ENCODE results near the gene SLC16A10. TPM values are rescaled to one million over a fixed set of nuclear protein-coding genes. Genes with fewer than 3 reads are reported as not detected.
"Not testable (repeated sequence)": the region's sequence is repeated elsewhere in the genome, so short reads cannot be mapped to it uniquely, and the experiment has no call there.

Gene SLC16A10
- polyA plus RNA-seq, 1 donor: 22.4 TPM

GRCh38 chr6:111184827-111185532 lies 97.7 kb downstream of the SLC16A10 start:
- Histone ChIP-seq H3K27me3 (ENCODE audit: control insufficient read depth, insufficient read depth, low read length) (no peaks in the 10 kb centered on the region), H3K36me3 (ENCODE audit: control insufficient read depth, insufficient read depth, low read length) (no peaks in the 10 kb centered on the region), H3K4me3 (ENCODE audit: low read length) (no peak overlapping the region), H3K4me1 (ENCODE audit: control insufficient read depth, insufficient read depth, low read length) (peaks cover under 1% of the 10 kb centered on the region), H3K27ac (ENCODE audit: low read length) (no peak overlapping the region), H3K9me3 (ENCODE audit: control insufficient read depth, low read depth, low read length) (peaks cover 6% of the 10 kb centered on the region)
- WGBS (ENCODE audit: insufficient coverage, low lambda C conversion rate): no CpG with 5 or more reads among the region's 6 CpGs
- DNase-seq: no peak

- no peak for DNase-seq
- Histone ChIP-seq H3K9me3 (ENCODE audit: control insufficient read depth, low read depth, low read length) (peaks cover 6% of the 10 kb centered on the region), H3K4me1 (ENCODE audit: control insufficient read depth, insufficient read depth, low read length) (peaks cover 3% of the 10 kb centered on the region), H3K27ac (ENCODE audit: low read length) (no peak overlapping the region), H3K27me3 (ENCODE audit: control insufficient read depth, insufficient read depth, low read length) (no peaks in the 10 kb centered on the region), H3K4me3 (ENCODE audit: low read length) (no peak overlapping the region), H3K36me3 (ENCODE audit: control insufficient read depth, insufficient read depth, low read length) (no peaks in the 10 kb centered on the region)
- no CpG with 5 or more reads among the region's 2 CpGs for WGBS (ENCODE audit: insufficient coverage, low lambda C conversion rate)
These were observed 98.7 kb downstream of the SLC16A10 start for GRCh38 chr6:111185954-111186353.

- no CpG with 5 or more reads among the region's 1 CpG for WGBS (ENCODE audit: insufficient coverage, low lambda C conversion rate)
- peaks cover 6% of the 10 kb centered on the region for H3K9me3 ChIP-seq (ENCODE audit: control insufficient read depth, low read depth, low read length)
- DNase-seq: no peak
These were observed 100.6 kb downstream of the SLC16A10 start for GRCh38 chr6:111187874-111188273.

GRCh38 chr6:111189666-111190210 lies 102.4 kb downstream of the SLC16A10 start:
- DNase-seq: peak in 1 of 2 donors; percentile 77
- H3K36me3 ChIP-seq (ENCODE audit: control insufficient read depth, insufficient read depth, low read length); H3K4me3 ChIP-seq (ENCODE audit: low read length); H3K9me3 ChIP-seq (ENCODE audit: control insufficient read depth, low read depth, low read length); H3K27me3 ChIP-seq (ENCODE audit: control insufficient read depth, insufficient read depth, low read length); H3K4me1 ChIP-seq (ENCODE audit: control insufficient read depth, insufficient read depth, low read length): not testable (repeated sequence)
- H3K27ac ChIP-seq (ENCODE audit: low read length): peak overlapping the region; percentile 52
- WGBS (ENCODE audit: insufficient coverage, low lambda C conversion rate): no CpG with 5 or more reads among the region's 2 CpGs

More at GRCh38 chr6:111187874-111188273, 100.6 kb downstream of the SLC16A10 start:
- H3K4me1 ChIP-seq (ENCODE audit: control insufficient read depth, insufficient read depth, low read length): peaks cover 3% of the 10 kb centered on the region
- no peak overlapping the region for H3K4me3 ChIP-seq (ENCODE audit: low read length)
- no peak overlapping the region for H3K27ac ChIP-seq (ENCODE audit: low read length)
- no peaks in the 10 kb centered on the region for H3K27me3 ChIP-seq (ENCODE audit: control insufficient read depth, insufficient read depth, low read length)
- H3K36me3 ChIP-seq (ENCODE audit: control insufficient read depth, insufficient read depth, low read length): no peaks in the 10 kb centered on the region

- H3K27me3 ChIP-seq (ENCODE audit: control insufficient read depth, insufficient read depth, low read length): no peaks in the 10 kb centered on the region
- no CpG with 5 or more reads among the region's 3 CpGs for WGBS (ENCODE audit: insufficient coverage, low lambda C conversion rate)
- H3K36me3 ChIP-seq (ENCODE audit: control insufficient read depth, insufficient read depth, low read length): no peaks in the 10 kb centered on the region
- H3K4me1 ChIP-seq (ENCODE audit: control insufficient read depth, insufficient read depth, low read length): peaks cover 8% of the 10 kb centered on the region
- H3K27ac ChIP-seq (ENCODE audit: low read length): no peak overlapping the region
- H3K4me3 ChIP-seq (ENCODE audit: low read length): no peak overlapping the region
- peaks cover 6% of the 10 kb centered on the region for H3K9me3 ChIP-seq (ENCODE audit: control insufficient read depth, low read depth, low read length)
- no peak for DNase-seq
These were observed 103.3 kb downstream of the SLC16A10 start for GRCh38 chr6:111190637-111191036.

GRCh38 chr6:111191136-111191535 lies 103.8 kb downstream of the SLC16A10 start:
- not testable (repeated sequence) for DNase-seq; H3K27ac ChIP-seq (ENCODE audit: low read length); H3K36me3 ChIP-seq (ENCODE audit: control insufficient read depth, insufficient read depth, low read length); H3K4me3 ChIP-seq (ENCODE audit: low read length); H3K9me3 ChIP-seq (ENCODE audit: control insufficient read depth, low read depth, low read length); H3K4me1 ChIP-seq (ENCODE audit: control insufficient read depth, insufficient read depth, low read length); H3K27me3 ChIP-seq (ENCODE audit: control insufficient read depth, insufficient read depth, low read length)

GRCh38 chr6:111192911-111193555 lies 105.7 kb downstream of the SLC16A10 start:
- H3K4me3 ChIP-seq (ENCODE audit: low read length): no peak overlapping the region
- peaks cover 5% of the 10 kb centered on the region for H3K9me3 ChIP-seq (ENCODE audit: control insufficient read depth, low read depth, low read length)
- H3K36me3 ChIP-seq (ENCODE audit: control insufficient read depth, insufficient read depth, low read length): no peaks in the 10 kb centered on the region
- no peak overlapping the region for H3K27ac ChIP-seq (ENCODE audit: low read length)
- no peak for DNase-seq
- H3K4me1 ChIP-seq (ENCODE audit: control insufficient read depth, insufficient read depth, low read length): peaks cover 8% of the 10 kb centered on the region
- H3K27me3 ChIP-seq (ENCODE audit: control insufficient read depth, insufficient read depth, low read length): no peaks in the 10 kb centered on the region

GRCh38 chr6:111195656-111196055 lies 108.4 kb downstream of the SLC16A10 start:
- H3K27ac ChIP-seq (ENCODE audit: low read length): no peak overlapping the region
- no peak overlapping the region for H3K4me3 ChIP-seq (ENCODE audit: low read length)
- H3K27me3 ChIP-seq (ENCODE audit: control insufficient read depth, insufficient read depth, low read length): no peaks in the 10 kb centered on the region
- peaks cover 9% of the 10 kb centered on the region for H3K4me1 ChIP-seq (ENCODE audit: control insufficient read depth, insufficient read depth, low read length)
- DNase-seq: peak in 1 of 2 donors; percentile 50
- H3K9me3 ChIP-seq (ENCODE audit: control insufficient read depth, low read depth, low read length): no peaks in the 10 kb centered on the region
- no peaks in the 10 kb centered on the region for H3K36me3 ChIP-seq (ENCODE audit: control insufficient read depth, insufficient read depth, low read length)

- no peak overlapping the region for H3K4me3 ChIP-seq (ENCODE audit: low read length)
These were observed 111.5 kb downstream of the SLC16A10 start for GRCh38 chr6:111198841-111199240.

GRCh38 chr6:111199935-111200334 lies 112.6 kb downstream of the SLC16A10 start:
- Histone ChIP-seq H3K36me3 (ENCODE audit: control insufficient read depth, insufficient read depth, low read length) (no peaks in the 10 kb centered on the region), H3K9me3 (ENCODE audit: control insufficient read depth, low read depth, low read length) (no peaks in the 10 kb centered on the region), H3K27me3 (ENCODE audit: control insufficient read depth, insufficient read depth, low read length) (no peaks in the 10 kb centered on the region), H3K4me1 (ENCODE audit: control insufficient read depth, insufficient read depth, low read length) (peaks cover 9% of the 10 kb centered on the region), H3K27ac (ENCODE audit: low read length) (peak overlapping the region; percentile 74), H3K4me3 (ENCODE audit: low read length) (no peak overlapping the region)
- no peak for DNase-seq
- WGBS (ENCODE audit: insufficient coverage, low lambda C conversion rate): no CpG with 5 or more reads among the region's 1 CpG

More at GRCh38 chr6:111198841-111199240, 111.5 kb downstream of the SLC16A10 start:
- WGBS (ENCODE audit: insufficient coverage, low lambda C conversion rate): no CpG with 5 or more reads among the region's 3 CpGs
- DNase-seq: no peak
- Histone ChIP-seq H3K27me3 (ENCODE audit: control insufficient read depth, insufficient read depth, low read length) (no peaks in the 10 kb centered on the region), H3K36me3 (ENCODE audit: control insufficient read depth, insufficient read depth, low read length) (no peaks in the 10 kb centered on the region), H3K9me3 (ENCODE audit: control insufficient read depth, low read depth, low read length) (no peaks in the 10 kb centered on the region), H3K4me1 (ENCODE audit: control insufficient read depth, insufficient read depth, low read length) (peaks cover 14% of the 10 kb centered on the region), H3K27ac (ENCODE audit: low read length) (no peak overlapping the region)

Measured in large intestine (tissue), 3 donors.